Naive thymus-derived CD4-positive, alpha-beta T cell (primary cell): ENCODE data around the gene GATD1. TPM values are rescaled to one million over a fixed set of nuclear protein-coding genes. Genes with fewer than 3 reads are reported as not detected.

Source experiments
- ATAC-seq: fragments of 150-1000 bp; cut with Tn5 transposase; 2 replicates; pipeline ENCODE4 v1.10.0; 2021; ENCODE audit warnings: mild to moderate bottlenecking, moderate library complexity
- CTCF ChIA-PET: fragments of 350-600 bp; sonication (Branson Sonifier 250); formaldehyde crosslinking; loops from one replicate; lab custom pipeline; 2021; ENCODE audit warnings: antibody characterized with exemption; lab: Charles Lee
- POLR2A ChIA-PET: fragments of 350-600 bp; sonication (Branson Sonifier 250); formaldehyde crosslinking; loops from one replicate; lab custom pipeline; 2021; ENCODE audit warnings: antibody characterized with exemption, inconsistent platforms; lab: Charles Lee
- DNase-seq, 9 donors: peaks; one replicate each; pipeline versions ENCODE4 v3.0.0 to v3.0.0-alpha.2; 2020 to 2022; ENCODE audit warnings: mixed read lengths in 1 of 9
- H3K27ac ChIP-seq: one replicate; pipeline ENCODE4 v1.7.0; 2013; ENCODE audit warnings: mild to moderate bottlenecking, low read depth, low read length, moderate library complexity
- H3K27me3 ChIP-seq, 2 donors: one replicate each; pipeline ENCODE4 v1.7.0; 2013; ENCODE audit warnings: low read length in 2 of 2, mild to moderate bottlenecking in 2 of 2, moderate library complexity in 2 of 2; ENCODE audit not compliant: control insufficient read depth in 2 of 2, insufficient read depth in 2 of 2
- H3K36me3 ChIP-seq, 3 experiments: 1 replicate in 2 of 3; 2 replicates in 1 of 3; pipeline ENCODE4 v1.7.0; 2013; ENCODE audit warnings: low read length in 3 of 3, mild to moderate bottlenecking in 3 of 3, moderate library complexity in 1 of 3; ENCODE audit not compliant: insufficient read depth in 3 of 3, control insufficient read depth in 2 of 3
- H3K4me1 ChIP-seq, 2 donors: one replicate each; pipeline ENCODE4 v1.7.0; 2013; ENCODE audit warnings: low read length in 2 of 2, mild to moderate bottlenecking in 2 of 2, moderate library complexity in 1 of 2; ENCODE audit not compliant: control insufficient read depth in 2 of 2, insufficient read depth in 2 of 2
- H3K4me3 ChIP-seq: 2 replicates; pipeline ENCODE4 v1.7.0; 2013; ENCODE audit warnings: mild to moderate bottlenecking, low read length
- H3K9me3 ChIP-seq, 3 experiments: 1 replicate in 2 of 3; 2 replicates in 1 of 3; pipeline ENCODE4 v1.7.0; 2013; ENCODE audit warnings: low read length in 3 of 3; ENCODE audit not compliant: control insufficient read depth in 2 of 3
- H3K27ac Mint-ChIP-seq, 9 donors: one replicate each; pipeline ENCODE4 v1.8.0; 2020 to 2022; ENCODE audit warnings: mixed read lengths in 9 of 9, mild to moderate bottlenecking in 8 of 9, moderate library complexity in 5 of 9, inconsistent platforms in 2 of 9
- H3K27me3 Mint-ChIP-seq, 5 donors: one replicate each; pipeline ENCODE4 v1.8.0; 2021 to 2022; ENCODE audit warnings: mixed read lengths in 5 of 5, mild to moderate bottlenecking in 1 of 5
- H3K36me3 Mint-ChIP-seq, 5 donors: one replicate each; pipeline ENCODE4 v1.8.0; 2020 to 2022; ENCODE audit warnings: mixed read lengths in 5 of 5, mild to moderate bottlenecking in 3 of 5, inconsistent platforms in 1 of 5
- H3K4me1 Mint-ChIP-seq, 7 donors: one replicate each; pipeline ENCODE4 v1.8.0; 2020 to 2022; ENCODE audit warnings: mixed read lengths in 7 of 7, mild to moderate bottlenecking in 3 of 7, inconsistent platforms in 1 of 7
- H3K4me3 Mint-ChIP-seq, 10 donors: one replicate each; pipeline ENCODE4 v1.8.0; 2020 to 2022; ENCODE audit warnings: mild to moderate bottlenecking in 10 of 10, mixed read lengths in 10 of 10, moderate library complexity in 6 of 10, inconsistent platforms in 2 of 10
- H3K9me3 Mint-ChIP-seq, 11 donors: one replicate each; pipeline ENCODE4 v1.8.0; 2020 to 2022; ENCODE audit warnings: mixed read lengths in 11 of 11, mild to moderate bottlenecking in 4 of 11, inconsistent platforms in 1 of 11, moderate library complexity in 1 of 11
- intact Hi-C, 2 donors: fragments of 100-400 bp; cut with micrococcal nuclease; formaldehyde crosslinking; loops; one replicate each; pipeline ENCODE4 v1.15.1; 2023
- polyA plus RNA-seq, 2 donors: library from polyadenylated mRNA; unstranded; fragments of 300-500 nt; fragmentation: Illumina TruSeq; gene quantifications; one replicate each; pipeline ENCODE4 v1.2.3, GENCODE V29; 2021
- total RNA-seq, 6 experiments: library from RNA in 5 of 6; stranded (reverse) in 5 of 6; gene quantifications; 1 replicate in 5 of 6; 2 replicates in 1 of 6; pipeline ENCODE4 v1.2.3 and lab custom pipeline; 2021 to 2026

Gene GATD1
- total and polyA plus RNA-seq, 7 experiments from 2014 or later: 8.1 to 59.2 (median 44.6) TPM

DNA sequence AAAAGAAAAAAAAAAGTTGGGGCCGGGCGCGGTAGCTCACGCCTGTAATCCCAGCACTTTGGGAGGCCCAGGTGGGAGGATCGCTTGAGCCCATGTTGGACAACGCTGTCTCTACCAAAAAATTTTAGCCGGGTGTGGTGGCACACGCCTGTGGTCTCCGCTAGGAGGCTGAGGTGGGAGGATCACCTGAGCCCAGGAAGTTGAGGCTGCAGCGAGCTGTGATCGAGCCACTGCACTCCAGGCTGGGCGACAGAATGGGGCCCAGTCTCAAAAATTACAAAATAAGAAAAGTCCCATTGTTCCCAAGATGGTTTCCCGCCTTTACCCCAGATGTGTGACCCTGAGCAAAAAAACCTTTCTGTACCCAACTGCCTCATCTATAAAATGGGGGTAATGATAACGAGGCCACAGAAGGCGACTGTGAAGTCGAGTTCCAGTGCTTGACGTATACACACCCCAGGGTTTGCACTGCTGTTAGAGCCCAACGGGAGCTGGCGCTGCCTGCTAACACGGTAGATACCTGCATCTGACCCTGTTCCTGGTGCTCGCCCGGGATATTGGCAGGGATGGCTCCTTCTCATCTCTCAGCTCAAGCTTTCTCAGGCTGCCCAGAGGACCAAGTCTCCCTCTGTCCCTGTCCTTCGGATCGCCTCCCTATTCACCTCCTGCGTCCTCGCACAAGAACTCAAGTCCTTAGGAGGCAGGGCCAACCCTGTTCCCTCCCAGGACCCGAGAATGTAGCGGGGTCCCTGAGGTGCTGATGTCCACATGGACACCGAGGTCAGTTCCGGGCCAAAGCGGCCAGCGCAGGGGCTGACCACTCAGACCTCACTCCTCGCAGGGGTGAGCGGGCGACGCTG is 31.4 kb upstream of the GATD1 start:
- DNase-seq (peak in 1 of 9 donors; percentile 46), ATAC-seq (no peak)
- ChIA-PET POLR2A (interaction anchor here (0.7 to 2.2 kb wide), 15 partner anchors 10 to 571 kb away, joined by 3 to 51 read pairs (median 4); partner anchors contain the start of genes DEAF1, PNPLA2, SLC25A22 and TMEM80), CTCF (no interaction called here)
- no peaks in the 10 kb centered on the region for H3K27me3 ChIP-seq
- H3K27me3 Mint-ChIP-seq: no peaks in the 10 kb centered on the region
- H3K27ac Mint-ChIP-seq: peak overlapping the region; percentile 91 to 99 (median 97)
- H3K4me3 Mint-ChIP-seq: peak overlapping the region; percentile 88 to 96 (median 95)
- peaks cover 8 to 53% (median 38%) of the 10 kb centered on the region in 7 donors for H3K4me1 Mint-ChIP-seq
- peak overlapping the region; percentile 96 for H3K27ac ChIP-seq
- intact Hi-C loops: loop anchor here (1.0 to 2.0 kb wide), 11 partner anchors 11 to 1592 kb away; partner anchors contain the start of genes PHRF1 (in 2 of the 2), GATD1 (in 1 of the 2), POLR2L (in 1 of the 2) and RNH1 (in 1 of the 2)
- peaks cover 0 to 16% (median 0%) of the 10 kb centered on the region in 5 donors for H3K36me3 Mint-ChIP-seq
- peaks cover 10 to 28% (median 12%) of the 10 kb centered on the region in 3 experiments for H3K36me3 ChIP-seq
- H3K9me3 ChIP-seq: no peaks in the 10 kb centered on the region
- peaks cover 32 to 33% of the 10 kb centered on the region in 2 donors for H3K4me1 ChIP-seq
- peaks cover 0 to 3% (median 0%) of the 10 kb centered on the region in 11 donors for H3K9me3 Mint-ChIP-seq
- H3K4me3 ChIP-seq: peak overlapping the region; percentile 96

DNA sequence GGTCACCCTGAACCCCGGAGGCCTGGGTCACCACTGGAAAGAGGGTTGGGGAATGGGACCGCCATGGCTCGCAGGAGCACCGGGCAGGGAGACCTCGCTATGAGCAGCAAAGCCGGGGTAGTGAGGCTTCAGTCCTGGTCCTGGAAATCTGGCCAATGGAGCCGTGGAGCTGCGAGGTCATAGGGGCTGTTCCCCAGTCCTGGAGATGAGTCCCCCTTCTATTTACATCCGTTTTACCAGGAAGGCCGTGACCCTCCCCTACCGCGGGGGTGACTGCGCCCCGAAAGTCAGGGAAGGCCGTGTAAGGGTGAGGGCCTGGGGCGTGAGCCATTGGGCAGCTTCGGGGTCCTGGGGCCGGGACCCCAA is 27.3 kb upstream of the GATD1 start:
- peaks cover 0 to 2% (median 0%) of the 10 kb centered on the region in 11 donors for H3K9me3 Mint-ChIP-seq
- H3K27ac Mint-ChIP-seq: peak overlapping the region in 7 of 9 donors; percentile 43 to 84 (median 66)
- POLR2A ChIA-PET: interaction anchor here (1.0 to 8.5 kb wide), 7 partner anchors 8 to 298 kb away, joined by 3 to 66 read pairs (median 5); partner anchors contain the start of genes PNPLA2, POLR2L, RNH1 and TSPAN4

DNA sequence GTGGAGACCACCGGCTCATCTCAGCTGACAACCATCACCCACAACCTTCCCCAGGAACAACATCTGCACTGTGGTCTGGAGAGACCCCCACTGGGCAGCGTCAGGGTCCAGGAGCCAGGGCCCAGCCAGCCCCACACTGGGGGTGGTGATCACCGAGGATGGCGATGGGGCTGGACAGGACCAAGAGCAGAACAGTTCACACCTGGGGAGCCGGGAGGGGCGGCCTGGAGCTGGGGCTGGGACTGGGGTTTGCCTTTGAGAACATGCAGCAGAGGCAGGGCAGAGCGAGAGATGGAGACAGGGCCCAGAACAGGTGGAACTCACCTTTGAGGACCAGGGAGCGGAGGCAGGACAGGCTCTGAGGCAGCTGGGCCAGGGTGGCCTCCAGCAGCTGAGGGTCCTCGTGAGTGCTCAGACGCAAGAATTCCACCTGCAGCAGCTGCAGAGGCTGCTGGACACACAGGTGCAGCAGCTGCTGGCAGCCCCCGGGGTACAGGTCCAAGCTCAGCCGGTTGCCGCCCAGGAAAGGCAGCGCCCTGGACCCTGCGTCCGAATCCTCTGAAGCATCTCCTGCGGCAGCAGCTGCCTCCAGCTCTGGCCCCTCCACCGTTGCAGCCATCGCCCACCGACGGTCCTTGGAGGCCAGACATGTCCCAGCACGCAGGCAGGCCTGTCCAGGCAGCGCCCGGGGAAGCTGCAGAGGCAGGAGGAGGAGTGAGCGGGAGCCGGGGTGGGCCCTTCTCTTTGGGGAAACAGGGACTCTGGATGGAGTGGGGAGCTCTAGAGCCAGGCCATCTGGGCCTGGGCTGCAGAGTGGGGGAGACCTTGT is 26.7 kb upstream of the GATD1 start:
- peak overlapping the region; percentile 91 for H3K27ac ChIP-seq
- ATAC-seq (no peak), DNase-seq (no peak)
- peaks cover 0 to 25% (median 18%) of the 10 kb centered on the region in 7 donors for H3K4me1 Mint-ChIP-seq
- CTCF ChIA-PET: interaction anchor here (0.9 kb wide), 1 partner anchor 13 kb away, joined by 3 read pairs; no protein-coding TSS in a partner anchor
- intact Hi-C loops: loop anchor here in 1 of 2 donors (2.0 kb wide), 1 partner anchor 109 kb away; the partner anchor contains the start of genes DEAF1 and TMEM80
- peak overlapping the region in 4 of 9 donors; percentile 46 to 84 (median 72) for H3K27ac Mint-ChIP-seq
- no peaks in the 10 kb centered on the region for H3K9me3 ChIP-seq
- H3K27me3 Mint-ChIP-seq: no peaks in the 10 kb centered on the region
- peaks cover 15 to 17% of the 10 kb centered on the region in 2 donors for H3K4me1 ChIP-seq
- H3K27me3 ChIP-seq: no peaks in the 10 kb centered on the region
- peak overlapping the region; percentile 69 to 88 (median 78) for H3K4me3 Mint-ChIP-seq
- POLR2A ChIA-PET: interaction anchor here (0.5 to 8.5 kb wide), 9 partner anchors 8 to 392 kb away, joined by 3 to 66 read pairs (median 4); partner anchors contain the start of genes PNPLA2, POLR2L, RNH1 and TSPAN4
- peaks cover 0 to 2% (median 0%) of the 10 kb centered on the region in 11 donors for H3K9me3 Mint-ChIP-seq
- peak overlapping the region; percentile 66 for H3K4me3 ChIP-seq
- peaks cover 0 to 5% (median 0%) of the 10 kb centered on the region in 5 donors for H3K36me3 Mint-ChIP-seq
- peaks cover 0 to 32% (median 5%) of the 10 kb centered on the region in 3 experiments for H3K36me3 ChIP-seq

More for the DNA sequence above, 27.3 kb upstream of the GATD1 start:
- intact Hi-C loops: loop anchor here in 1 of 2 donors (2.0 kb wide), 1 partner anchor 110 kb away; the partner anchor contains the start of genes DEAF1 and TMEM80
- H3K27ac ChIP-seq: peak overlapping the region; percentile 91
- Mint-ChIP-seq H3K27me3 (no peaks in the 10 kb centered on the region), H3K36me3 (peaks cover 0 to 5% (median 0%) of the 10 kb centered on the region in 5 donors), H3K4me1 (peaks cover 0 to 26% (median 20%) of the 10 kb centered on the region in 7 donors), H3K4me3 (peak overlapping the region; percentile 69 to 88 (median 78))
- H3K27me3 ChIP-seq: no peaks in the 10 kb centered on the region
- H3K4me3 ChIP-seq: peak overlapping the region; percentile 66
- H3K4me1 ChIP-seq: peaks cover 15 to 17% of the 10 kb centered on the region in 2 donors
- H3K9me3 ChIP-seq: no peaks in the 10 kb centered on the region
- no peak for DNase-seq
- no peak for ATAC-seq
- H3K36me3 ChIP-seq: peaks cover 0 to 34% (median 5%) of the 10 kb centered on the region in 3 experiments
- CTCF ChIA-PET: interaction anchor here (0.9 kb wide), 1 partner anchor 12 kb away, joined by 3 read pairs; no protein-coding TSS in a partner anchor

DNA sequence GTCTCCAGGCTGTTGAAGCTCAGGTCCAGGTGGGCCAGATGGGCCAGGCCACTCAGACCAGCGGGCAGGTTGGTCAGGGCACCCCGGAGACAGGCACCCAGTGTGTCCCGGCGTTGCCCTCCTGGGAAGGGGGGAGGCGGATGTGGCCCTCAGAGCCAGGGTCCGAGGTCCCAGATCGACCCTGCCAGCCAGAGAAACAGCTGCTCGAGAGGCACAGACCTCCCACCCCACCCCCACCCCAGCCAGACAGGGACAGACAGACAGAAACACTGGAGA is 26.1 kb upstream of the GATD1 start:
- no peak overlapping the region for H3K4me3 ChIP-seq
- Mint-ChIP-seq H3K4me1 (peaks cover 0 to 19% (median 13%) of the 10 kb centered on the region in 7 donors), H3K9me3 (peaks cover 0 to 2% (median 0%) of the 10 kb centered on the region in 11 donors), H3K4me3 (peak overlapping the region in 5 of 10 donors; percentile 4 to 88 (median 87)), H3K27me3 (no peaks in the 10 kb centered on the region), H3K36me3 (peaks cover 0 to 5% (median 0%) of the 10 kb centered on the region in 5 donors), H3K27ac (peak overlapping the region in 1 of 9 donors; percentile 32)
- H3K4me1 ChIP-seq: peaks cover 9 to 19% of the 10 kb centered on the region in 2 donors
- ChIA-PET POLR2A (interaction anchor here (0.5 to 8.5 kb wide), 6 partner anchors 9 to 391 kb away, joined by 3 to 66 read pairs (median 4); partner anchors contain the start of genes PNPLA2, POLR2L and TSPAN4), CTCF (no interaction called here)
- H3K9me3 ChIP-seq: no peaks in the 10 kb centered on the region
- H3K27me3 ChIP-seq: no peaks in the 10 kb centered on the region
- ATAC-seq (no peak), DNase-seq (no peak)
- H3K36me3 ChIP-seq: peaks cover 0 to 32% (median 5%) of the 10 kb centered on the region in 3 experiments
- intact Hi-C loops: no loop called here
- H3K27ac ChIP-seq: no peak overlapping the region

GRCh38 chr11:802693-803466 is 25.6 kb upstream of the GATD1 start:
- Mint-ChIP-seq H3K27ac (peak overlapping the region in 1 of 9 donors; percentile 32), H3K4me1 (peaks cover 0 to 15% (median 10%) of the 10 kb centered on the region in 7 donors), H3K9me3 (peaks cover 0 to 2% (median 0%) of the 10 kb centered on the region in 11 donors), H3K27me3 (no peaks in the 10 kb centered on the region), H3K36me3 (peaks cover 0 to 4% (median 0%) of the 10 kb centered on the region in 5 donors), H3K4me3 (peak overlapping the region in 4 of 10 donors; percentile 35 to 81 (median 50))
- intact Hi-C loops: no loop called here
- Histone ChIP-seq H3K27me3 (no peaks in the 10 kb centered on the region), H3K36me3 (peaks cover 0 to 32% (median 5%) of the 10 kb centered on the region in 3 experiments), H3K9me3 (no peaks in the 10 kb centered on the region), H3K4me1 (peaks cover 7 to 18% of the 10 kb centered on the region in 2 donors), H3K4me3 (no peak overlapping the region), H3K27ac (no peak overlapping the region)
- ChIA-PET CTCF (no interaction called here), POLR2A (interaction anchor here (0.8 to 8.5 kb wide), 4 partner anchors 9 to 16 kb away, joined by 3 to 66 read pairs (median 4); partner anchors contain the start of gene PNPLA2)
- no peak for ATAC-seq
- DNase-seq: no peak
